A549 treated with GW870086 at 1 μM for 4 hours (cell line): ENCODE results near the gene GTF2H2. TPM values are rescaled to one million over a fixed set of nuclear protein-coding genes. Genes with fewer than 3 reads are reported as not detected.

Source experiments
- total RNA-seq: library from RNA; stranded (reverse); fragments of 200-300 nt; extraction: Qiagen RNA extraction; gene quantifications from 5 replicates; pipeline ENCODE4 v1.2.3, GENCODE V29; 2022; ENCODE audit warnings: low read depth

The GTF2H2 gene
- 7.7 to 13.5 TPM (median 10.0 TPM) in 5 replicates for total RNA-seq

DNA sequence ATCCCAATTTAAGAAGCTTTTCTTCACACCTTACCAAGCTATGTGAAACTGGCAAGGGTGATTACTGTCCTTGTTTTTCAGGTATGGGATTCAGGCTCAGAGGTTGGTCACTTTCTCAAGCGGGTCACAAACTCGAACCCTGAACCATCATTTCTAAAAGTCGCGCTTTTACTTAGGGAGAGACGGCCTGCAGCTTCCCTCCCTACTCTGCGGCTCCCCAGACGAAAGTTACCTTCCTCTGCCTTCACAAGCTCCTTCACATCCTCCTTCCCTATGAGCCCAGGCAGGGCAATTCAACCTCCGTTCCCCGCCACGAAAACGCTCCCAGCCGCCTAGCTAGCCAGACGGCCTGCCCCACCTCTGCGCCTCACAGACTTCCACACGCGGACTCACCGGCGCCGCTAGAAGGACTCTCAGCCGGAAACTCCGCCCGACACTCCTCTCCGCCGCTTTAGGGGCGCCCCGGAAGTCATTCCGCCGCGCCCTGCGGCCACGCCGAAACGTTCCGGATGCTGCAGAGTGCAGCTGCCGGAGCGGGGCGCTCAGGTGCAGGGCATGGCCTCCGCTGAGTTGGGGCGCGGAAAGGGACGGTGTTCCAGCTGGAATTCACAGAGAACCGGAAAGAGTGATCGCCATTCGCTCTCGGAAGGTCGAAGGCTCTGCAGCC is at the start of gene GTF2H2:
TSS of gene GTF2H2 (minus strand) at position 415 of the 667 bp plus-strand sequence. CDS start 4,913 bp downstream, outside the sequence.

GRCh38 chr5:71025289-71025953 is 42.1 kb downstream of the GTF2H2 start, which contains the start of gene NAIP:
NAIP (minus strand) TSS chr5:71025339; CDS start chr5:71012915, 12,424 bp downstream.

Other genes with a start within 250 kb of the GTF2H2 start
- gene SERF1A, start 167.0 kb downstream of the GTF2H2 start, total RNA-seq, result 1.2 to 1.8 TPM (median 1.3 TPM) in 4 of 5 replicates, not detected in the other
- gene SMN1, start 142.6 kb downstream of the GTF2H2 start, total RNA-seq, result 47.7 to 59.3 TPM (median 53.5 TPM) in 5 replicates
- 0.18 to 0.70 TPM (median 0.48 TPM) in 5 replicates for gene NAIP, start 42.3 kb downstream of the GTF2H2 start, total RNA-seq